EL (cell line): Measurements from ENCODE around the gene LLGL2.
"Not testable (repeated sequence)": the region's sequence is repeated elsewhere in the genome, so short reads cannot be mapped to it uniquely, and the experiment has no call there.

Experiments used
- DNase-seq: peaks from one replicate; pipeline ENCODE4 v3.0.0-alpha.2; 2016

Gene LLGL2

DNA sequence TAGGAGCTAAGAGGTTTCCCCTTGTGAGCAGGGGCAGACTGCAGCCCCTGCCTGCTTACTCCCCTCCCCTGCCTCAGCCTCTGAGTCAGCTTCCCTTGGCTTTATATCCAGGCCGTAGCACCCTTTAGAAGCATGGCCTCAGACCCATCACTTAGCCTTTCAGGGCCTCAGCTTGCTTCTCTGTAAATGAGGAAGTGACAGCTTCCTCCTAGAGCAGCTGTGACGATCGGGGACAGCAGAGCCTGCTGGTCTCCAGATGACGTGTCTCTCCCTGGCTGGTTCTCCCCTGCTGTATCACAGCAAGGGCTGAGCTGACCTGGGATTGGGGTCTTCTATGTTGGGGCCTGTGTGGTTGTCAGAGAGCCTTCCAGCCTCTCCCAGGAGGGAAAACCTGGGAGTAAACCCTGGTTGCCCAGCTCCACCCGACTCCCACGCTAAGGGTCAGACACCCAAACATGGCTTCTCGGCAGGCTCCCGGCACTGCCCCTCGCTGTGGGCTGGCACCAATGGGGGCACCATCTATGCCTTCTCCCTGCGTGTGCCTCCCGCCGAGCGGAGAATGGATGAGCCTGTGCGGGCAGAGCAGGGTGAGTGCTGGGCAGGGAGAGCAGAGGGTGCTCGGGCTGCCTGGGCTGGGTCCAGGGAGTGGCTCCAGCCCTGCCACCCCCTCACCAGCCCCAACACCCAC is 45.8 kb downstream of the LLGL2 start:
- no peak for DNase-seq

DNA sequence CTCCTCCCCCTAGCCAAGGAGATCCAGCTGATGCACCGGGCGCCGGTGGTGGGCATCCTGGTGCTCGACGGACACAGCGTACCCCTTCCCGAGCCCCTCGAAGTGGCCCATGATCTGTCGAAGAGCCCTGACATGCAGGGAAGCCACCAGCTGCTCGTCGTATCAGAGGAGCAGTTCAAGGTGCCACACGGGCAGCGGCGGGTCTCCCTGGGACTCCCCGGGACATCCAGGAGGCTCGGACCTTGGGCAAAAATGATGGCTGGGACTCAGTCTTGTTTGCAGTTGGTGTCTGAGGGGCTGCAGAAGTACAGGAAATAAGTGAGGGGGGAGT is 46.4 kb downstream of the LLGL2 start:
- no peak for DNase-seq

DNA sequence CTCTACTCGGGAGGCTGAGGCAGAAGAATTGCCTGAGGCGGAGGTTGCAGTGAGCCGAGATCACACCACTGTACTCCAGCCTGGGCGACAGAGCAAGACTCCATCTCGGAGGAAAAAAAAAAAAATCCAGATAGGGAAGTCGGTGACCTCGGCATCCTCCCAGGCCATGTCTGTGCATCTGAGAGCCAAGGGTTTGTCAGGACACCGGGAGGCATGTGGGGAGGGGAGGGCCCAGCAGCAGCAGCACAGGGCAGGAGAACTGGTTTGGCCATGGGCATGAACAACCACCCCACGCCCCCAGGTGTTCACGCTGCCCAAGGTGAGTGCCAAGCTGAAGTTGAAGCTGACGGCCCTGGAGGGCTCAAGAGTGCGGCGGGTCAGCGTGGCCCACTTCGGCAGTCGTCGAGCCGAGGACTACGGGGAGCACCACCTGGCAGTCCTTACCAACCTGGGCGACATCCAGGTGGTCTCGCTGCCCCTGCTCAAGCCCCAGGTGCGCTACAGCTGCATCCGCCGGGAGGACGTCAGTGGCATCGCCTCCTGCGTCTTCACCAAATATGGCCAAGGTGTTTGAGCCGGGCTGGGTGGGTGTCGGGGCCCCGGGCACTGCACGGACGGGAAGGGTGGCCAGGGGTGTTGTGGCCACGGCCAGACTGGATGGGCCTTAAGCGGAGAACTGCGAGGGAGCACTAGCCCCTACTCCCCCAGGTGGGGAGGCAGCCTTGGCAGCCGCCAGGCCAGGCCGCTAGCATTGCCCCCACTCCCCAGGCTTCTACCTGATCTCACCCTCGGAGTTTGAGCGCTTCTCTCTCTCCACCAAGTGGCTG is 47.4 kb downstream of the LLGL2 start:
- no peak for DNase-seq

DNA sequence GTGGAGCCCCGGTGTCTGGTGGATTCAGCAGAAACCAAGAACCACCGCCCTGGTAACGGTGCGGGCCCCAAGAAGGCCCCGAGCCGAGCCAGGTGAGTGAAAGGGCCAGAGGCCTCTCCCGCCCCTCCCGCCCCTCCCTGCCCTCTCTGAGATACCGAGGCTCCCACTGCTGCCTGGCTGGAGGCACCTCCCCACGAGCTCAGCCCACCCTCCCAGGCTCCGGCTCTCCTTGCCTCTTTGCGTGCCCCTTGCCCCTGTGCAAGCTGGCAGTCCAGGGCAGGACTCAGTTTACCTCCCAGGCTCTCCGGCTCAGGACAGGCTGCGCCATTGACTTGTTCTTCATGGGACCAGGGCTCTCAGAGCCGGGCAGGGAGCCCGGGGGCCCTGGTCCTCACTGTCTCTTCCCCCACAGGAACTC is 48.1 kb downstream of the LLGL2 start:
- no peak for DNase-seq

DNA sequence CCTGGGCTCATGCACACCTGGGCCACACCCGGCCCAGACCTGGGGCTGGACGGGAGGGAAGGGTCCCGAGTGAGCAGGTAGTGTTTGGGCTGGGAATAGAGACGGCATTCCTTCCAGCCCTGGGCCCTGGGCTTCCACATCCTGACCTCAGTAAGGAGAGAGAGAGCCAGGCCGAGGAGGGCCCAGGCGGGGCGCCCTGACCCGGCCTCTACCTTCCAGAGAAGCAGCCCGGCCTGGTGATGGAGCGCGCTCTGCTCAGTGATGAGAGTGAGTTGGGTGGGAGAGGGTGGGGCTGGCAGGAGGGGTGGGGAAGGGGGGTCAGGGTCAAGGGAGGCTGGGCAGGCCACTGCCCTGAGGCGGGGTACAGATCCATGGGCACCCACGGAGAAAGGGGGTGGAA is 48.5 kb downstream of the LLGL2 start:
- no peak for DNase-seq

DNA sequence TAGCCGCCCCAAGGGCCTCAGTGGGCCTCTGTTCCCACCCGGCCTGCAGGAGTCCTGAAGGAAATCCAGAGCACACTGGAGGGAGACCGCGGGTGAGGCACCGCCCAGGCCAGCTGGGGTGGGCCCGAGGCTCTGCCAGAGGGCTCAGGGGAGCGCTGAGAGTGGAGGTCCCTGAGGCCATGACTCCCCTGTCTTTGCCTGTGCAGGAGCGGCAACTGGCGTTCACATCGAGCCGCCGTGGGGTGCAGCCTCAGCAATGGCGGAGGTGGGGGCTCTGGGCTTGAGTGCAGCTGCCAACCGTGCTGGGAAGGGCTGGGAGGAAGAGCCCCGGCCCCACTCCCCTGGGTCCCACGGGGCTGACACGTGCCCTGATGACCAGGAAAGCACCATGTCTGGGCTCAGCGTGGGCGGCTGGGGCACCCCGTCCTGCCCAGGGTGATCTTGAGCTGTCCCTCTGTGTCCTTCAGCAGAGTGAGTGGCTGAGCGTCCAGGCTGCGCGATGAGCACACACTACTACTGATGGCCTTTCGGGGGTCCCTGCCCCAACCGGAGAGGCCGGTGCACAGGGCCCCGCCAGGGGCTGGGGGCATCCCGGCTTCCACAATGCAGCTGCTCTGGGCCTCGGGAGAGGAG is 49.0 kb downstream of the LLGL2 start:
- no peak for DNase-seq

DNA sequence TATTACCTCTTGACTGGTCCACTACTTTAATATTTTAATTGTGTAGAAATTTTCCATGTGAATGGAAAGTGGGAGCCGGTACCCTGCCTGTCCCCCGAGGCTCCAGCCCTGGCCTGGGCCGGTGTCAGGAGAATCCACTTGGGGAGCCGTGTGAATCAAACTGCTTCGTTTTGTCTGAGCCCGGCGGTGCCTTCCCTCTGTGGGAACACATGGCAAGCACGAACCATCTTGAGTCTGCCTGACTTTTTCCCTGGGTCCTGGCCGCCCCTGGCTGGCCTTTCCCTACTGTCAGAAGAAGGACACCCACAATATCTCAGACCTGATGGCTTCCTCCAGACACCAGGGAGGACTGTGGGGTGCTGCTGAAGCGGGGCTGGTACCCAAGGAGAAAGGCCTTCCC is 49.7 kb downstream of the LLGL2 start:
- no peak for DNase-seq

DNA sequence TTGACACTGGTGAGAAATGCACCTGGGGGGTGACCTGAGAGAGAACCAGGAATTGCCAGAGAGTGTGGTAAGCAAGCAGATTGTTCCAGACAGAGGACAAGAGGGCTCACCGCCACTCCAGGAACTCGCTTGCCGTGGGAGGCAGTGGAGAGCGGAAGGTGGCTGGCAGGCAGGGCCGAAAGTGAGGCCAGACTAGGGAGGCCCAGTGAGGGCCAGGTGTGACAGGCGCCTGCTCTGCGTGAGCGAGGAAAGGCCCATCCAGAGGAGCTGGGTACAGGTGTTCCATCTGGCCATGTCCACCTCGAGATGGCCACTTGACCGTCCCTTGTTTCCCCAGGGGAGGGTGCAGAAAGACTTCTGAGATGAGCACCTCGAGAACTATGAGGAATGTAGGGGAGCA is 50.2 kb downstream of the LLGL2 start:
- DNase-seq: no peak

DNA sequence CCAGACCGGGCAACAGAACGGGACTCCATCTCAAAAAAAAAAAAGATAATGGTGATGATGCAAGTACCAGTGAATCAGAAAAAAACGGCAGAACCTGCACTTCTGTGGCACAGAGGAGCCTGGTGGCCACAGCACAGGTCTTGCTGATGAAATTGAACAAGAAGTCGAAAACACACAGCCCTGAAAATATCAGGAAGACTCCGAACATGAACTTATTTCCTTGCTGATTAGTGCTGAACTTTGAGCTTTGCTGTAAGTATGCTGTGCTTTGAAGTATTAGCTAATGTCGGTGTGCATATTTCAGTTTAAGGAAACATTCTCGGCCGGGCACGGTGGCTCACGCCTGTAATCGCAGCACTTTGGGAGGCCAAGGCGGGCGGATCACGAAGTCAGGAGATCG is 51.2 kb downstream of the LLGL2 start:
- DNase-seq: no peak

DNA sequence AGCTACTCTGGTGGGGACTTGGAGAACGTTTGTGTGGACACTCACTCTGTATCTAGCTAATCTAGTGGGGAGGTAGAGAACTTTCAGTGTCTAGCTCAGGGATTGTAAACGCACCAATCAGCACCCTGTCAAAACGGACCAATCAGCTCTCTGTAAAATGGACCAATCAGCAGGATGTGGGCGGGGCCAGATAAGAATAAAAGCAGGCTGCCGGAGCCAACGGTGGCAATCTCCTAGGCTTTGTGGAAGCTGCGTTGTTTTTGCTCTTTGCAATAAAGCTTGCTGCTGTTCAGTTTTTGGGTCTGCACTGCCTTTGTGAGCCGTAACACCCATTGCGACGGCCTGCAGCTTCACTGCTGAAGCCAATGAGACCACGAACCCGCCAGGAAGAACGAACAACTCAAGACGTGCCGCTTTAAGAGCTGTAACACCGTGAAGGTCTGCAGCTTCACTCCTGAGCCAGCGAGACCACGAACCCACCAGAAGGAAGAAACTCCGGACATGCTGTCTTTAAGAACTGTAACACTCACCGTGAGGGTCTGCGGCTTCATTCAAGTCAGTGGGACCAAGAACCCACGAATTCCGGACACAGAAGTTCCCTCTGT is 55.7 kb downstream of the LLGL2 start:
- not testable (repeated sequence) for DNase-seq

DNA sequence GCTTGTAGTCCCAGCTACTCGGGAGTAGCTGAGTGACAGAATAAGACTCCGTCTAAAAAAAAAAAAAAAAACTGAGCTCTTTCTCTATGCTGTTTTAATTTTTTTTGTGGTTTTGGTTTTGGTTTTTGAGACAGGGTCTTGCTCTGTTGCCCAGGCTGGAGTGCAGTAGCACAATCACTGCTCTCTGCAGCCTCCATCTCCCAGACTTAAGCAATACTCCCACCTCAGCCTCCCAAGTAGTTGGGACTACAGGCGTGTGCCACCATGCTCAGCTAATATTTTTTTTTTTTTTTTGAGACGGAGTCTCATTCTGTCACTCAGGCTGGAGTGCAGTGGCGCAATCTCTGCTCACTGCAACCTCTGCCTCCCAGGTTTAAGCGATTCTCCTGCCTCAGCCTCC is 57.7 kb downstream of the LLGL2 start:
- not testable (repeated sequence) for DNase-seq

DNA sequence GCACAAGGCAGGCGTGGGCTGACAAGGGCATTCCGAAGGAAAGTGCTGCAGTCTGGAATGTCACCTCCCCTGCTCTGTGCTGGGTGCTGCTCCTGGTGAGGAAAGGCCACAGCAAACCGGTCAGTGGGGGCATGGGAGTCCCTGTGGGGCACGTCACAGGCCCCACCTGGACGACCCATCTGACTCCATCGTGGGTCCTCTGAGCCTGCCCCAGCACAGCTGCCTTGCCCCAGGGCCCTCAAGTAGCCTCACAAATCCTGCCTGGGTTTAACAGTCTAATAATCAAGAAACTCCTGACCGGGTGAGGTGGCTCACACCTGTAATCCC is 59.3 kb downstream of the LLGL2 start:
- no peak for DNase-seq

DNA sequence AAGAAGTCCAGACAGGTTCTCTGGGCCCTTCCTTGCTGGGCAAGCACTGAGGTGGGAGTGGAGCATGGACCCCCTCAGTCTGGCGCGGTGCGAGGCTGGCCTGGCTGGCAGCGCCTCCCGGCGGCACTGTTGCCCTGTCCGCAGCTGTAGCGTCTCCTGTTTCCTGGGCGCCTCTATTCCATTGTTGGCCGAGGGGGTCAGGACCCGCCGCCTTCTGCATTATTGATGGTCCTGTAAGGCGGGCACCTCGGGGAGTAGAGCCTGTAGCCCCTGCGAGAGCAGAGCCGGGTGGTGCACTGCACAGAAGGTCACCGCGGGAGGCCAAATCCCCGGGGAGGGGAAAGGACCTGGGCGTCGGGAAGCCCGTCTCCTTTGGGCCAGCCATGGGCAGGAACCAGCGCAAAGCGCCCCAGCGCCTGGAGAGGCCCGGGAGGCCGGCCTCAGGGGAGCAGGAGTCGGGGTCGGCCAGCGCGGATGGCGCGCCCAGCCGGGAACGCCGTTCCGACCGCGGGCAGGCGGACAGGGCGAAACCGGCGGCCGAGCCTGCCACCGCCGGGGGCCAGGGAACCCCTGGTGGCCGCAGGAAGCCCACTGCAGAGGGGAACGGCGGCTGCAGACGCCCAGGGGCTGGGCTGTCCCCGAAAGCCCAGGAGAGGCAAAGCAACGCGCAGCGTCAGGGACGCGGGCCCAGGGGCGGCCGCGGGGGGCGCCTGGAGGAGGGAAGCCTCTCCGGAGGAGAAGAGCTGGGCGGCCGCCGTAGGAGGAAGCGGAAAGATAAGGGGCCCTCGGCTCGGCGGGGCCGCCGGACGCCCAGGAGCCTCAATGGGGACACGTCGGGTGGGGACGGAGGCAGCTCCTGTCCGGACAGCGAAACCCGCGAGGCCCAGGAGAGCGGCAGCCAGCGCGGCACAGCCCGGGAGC is 62.4 kb downstream of the LLGL2 start, which contains the start of gene MYO15B:
Gene MYO15B, plus strand, starts transcription at position 126 of the 921 bp plus-strand sequence. Its CDS starts 258 bp downstream, at position 384.
- DNase-seq: no peak

DNA sequence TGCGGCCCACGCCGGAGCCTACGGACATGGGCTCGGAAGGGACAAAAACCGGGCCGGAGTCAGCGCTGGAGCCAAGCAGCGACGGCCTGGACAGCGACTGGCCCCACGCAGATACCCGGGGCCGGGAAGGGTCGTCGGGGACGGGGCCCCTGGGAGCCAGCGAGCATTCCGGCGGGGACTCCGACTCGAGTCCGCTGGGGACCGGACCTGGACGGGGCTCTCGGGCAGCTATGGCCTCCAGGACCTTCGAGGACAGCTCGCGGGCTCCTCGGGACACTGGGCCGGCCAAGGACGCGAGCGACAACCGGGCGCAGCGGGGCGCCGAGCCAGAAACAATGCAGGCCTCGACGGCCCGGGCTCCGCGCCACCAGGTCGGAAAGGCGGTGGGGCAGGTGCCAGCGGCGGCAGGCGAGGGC is 63.1 kb downstream of the LLGL2 start:
- DNase-seq: no peak

DNA sequence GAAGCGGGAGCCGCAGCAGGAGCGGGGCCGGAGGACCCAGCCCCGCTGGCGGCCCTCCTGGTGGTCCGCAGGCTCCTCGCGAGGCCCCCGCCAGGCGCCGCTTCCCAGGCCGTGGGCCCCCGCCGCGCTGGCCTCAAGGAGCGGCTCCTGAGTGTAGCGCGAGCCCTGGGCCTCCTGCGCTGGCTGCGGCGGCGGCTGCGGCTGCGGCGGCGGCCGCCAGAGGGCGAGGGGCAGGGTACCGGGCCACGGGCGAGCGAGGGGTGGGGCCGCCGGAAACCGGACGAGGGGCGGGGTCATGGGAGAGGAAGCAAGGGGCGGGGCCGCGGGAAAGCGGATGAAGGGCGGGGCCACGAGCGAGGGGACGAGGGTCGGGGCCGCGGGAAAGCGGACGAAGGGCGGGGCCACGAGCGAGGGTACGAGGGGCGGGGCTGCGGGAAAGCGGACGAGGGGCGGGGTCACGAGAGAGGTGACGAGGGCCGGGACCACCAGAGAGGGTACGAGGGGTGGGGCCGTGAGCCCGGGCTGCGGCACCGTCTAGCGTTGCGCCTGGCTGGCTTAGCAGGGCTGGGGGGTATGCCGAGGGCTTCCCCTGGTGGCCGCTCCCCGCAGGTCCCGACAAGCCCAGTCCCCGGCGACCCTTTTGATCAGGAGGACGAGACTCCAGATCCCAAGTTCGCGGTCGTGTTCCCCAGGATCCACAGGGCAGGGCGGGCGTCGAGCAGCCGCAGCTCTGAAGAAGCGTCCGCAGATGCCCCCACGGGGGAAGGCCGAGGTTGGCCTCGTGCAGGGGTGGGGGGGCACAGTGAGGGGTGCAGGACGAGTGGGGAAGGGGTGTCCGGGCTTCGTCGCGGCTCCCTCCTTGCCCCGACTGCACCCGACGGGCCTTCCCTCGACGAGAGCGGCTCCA is 63.8 kb downstream of the LLGL2 start:
- DNase-seq: peak; percentile 87

DNA sequence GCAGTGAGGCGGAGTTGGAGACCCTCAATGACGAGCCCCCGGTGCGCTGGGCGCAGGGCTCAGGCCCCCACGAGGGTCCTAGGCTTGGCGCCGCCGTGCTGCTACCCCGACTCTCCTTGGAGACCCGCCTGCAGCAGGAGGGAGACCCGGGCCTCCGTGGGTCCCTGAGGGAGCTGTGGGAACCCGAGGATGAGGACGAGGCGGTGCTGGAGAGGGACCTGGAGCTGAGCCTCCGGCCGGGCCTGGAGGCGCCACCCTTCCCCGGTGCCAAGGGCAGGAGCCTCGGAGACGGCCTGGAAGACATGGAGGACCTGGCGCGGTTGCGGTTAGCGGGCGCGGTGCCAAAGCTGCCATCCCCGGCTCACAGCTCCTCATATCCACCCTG is 64.4 kb downstream of the LLGL2 start:
- no peak for DNase-seq

DNA sequence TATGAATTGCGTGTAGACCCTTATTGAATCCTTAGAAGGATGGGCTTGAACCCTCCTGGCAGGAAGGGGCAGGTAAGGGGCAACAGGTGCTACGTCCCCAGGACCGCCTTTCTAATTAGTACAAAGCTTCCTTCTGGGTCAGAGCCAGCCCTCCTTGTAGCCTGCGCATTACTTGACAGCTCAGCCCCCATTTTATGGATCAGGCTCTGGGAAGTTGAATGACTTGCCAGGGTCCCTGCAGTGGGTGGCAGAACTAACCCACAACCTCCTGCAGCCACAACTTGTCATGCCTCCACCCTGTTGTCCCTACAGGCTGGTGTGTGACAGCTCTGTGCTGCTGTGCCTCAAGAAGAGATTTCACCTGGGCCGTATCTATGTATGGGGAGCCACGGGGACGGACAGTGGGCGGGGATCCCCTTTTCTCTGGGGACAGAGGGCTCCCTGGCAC is 64.8 kb downstream of the LLGL2 start:
- no peak for DNase-seq

DNA sequence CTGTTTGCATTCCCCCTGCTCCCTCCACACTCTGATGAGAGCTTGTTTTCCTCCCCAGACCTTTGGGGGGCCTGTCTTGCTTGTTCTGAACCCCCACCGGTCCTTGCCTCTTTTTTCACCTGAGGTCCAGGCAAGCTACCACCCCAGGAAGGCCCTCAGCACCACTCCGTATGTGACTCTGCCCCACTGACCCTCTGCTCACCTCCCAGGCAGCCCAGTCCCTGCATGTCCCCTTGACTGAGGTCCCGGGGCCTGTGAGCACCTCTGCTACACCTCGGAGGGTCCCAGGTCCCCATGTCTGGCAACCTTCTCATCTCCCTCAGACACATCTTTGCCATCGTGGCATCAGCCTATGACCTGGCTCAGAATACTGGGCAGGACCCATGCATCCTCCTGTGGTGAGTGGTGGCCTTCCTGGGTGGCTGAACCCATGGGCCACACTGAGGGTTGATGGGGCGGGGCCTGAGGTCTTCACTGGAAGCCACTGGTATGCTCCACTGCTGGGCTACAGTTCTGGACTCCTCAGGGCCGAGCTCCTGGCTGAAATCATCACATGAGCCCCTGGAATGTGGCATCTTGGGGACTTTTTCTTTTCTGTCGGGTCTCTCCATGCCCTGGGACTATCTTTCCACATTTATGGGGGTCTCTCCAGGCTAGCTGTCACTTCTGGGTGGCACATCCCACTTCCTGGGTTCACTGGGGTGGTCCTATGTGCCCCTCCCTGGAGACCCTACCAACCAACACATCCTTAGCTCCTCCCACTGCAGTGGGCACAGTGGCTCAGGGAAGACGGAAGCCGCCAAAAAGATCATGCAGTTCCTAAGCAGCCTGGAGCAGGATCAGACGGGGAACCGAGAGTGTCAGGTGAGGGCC is 65.6 kb downstream of the LLGL2 start:
- no peak for DNase-seq

DNA sequence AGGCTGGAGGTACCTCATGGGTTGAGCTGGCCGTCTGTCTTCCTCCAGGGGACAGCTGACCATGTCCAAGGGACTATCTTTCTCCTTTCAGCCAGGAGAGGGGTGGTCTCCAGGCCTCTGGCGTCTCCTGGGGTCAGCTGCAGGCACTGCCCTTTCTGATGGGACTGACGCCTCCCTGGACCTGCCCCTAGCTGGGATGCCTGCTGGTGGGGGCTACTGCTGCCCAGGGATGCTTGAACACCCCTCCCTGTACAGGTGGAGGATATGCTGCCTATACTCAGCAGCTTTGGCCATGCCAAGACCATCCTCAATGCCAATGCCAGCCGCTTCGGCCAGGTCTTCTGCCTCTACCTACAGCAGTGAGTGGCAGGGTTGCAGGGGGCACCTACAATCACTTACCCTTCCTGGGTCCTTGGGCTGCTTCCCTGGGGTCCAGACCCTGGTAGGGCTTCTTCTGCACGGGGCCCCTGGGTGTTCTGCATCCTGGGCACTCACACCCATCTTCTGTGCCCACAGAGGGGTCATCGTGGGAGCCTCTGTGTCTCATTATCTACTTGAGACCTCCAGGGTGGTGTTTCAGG is 66.3 kb downstream of the LLGL2 start:
- DNase-seq: no peak
